Transverse colon (tissue), 4 donors: ENCODE measurements around the gene ARHGEF25. TPM values are rescaled to one million over a fixed set of nuclear protein-coding genes. Genes with fewer than 3 reads are reported as not detected.

Experiments used
- DNase-seq: peaks from one replicate; pipeline ENCODE4 v3.0.0-alpha.2; 2019
- H3K27ac ChIP-seq, 4 donors: fragments of 200-600 bp; sonication (generic); 2 replicates each; pipeline ENCODE4 v1.5.1; 2016 to 2018; ENCODE audit warnings: inconsistent platforms in 4 of 4
- H3K27me3 ChIP-seq: fragments of 200-600 bp; sonication (generic); 2 replicates; pipeline ENCODE4 v1.5.1; 2017; ENCODE audit warnings: inconsistent platforms
- H3K36me3 ChIP-seq, 4 donors: fragments of 200-600 bp; sonication (generic); 2 replicates each; pipeline ENCODE4 v1.5.1; 2017 to 2019; ENCODE audit warnings: inconsistent platforms in 4 of 4
- H3K4me1 ChIP-seq, 4 donors: fragments of 200-600 bp; sonication (generic); 2 replicates each; pipeline ENCODE4 v1.5.1; 2017 to 2020; ENCODE audit warnings: inconsistent platforms in 4 of 4
- H3K4me3 ChIP-seq, 4 donors: fragments of 200-600 bp; sonication (generic); 1 replicate in 1 of 4; 2 replicates in 3 of 4; pipeline versions ENCODE4 v1.5.1 to v1.6.1; 2017 to 2019; ENCODE audit warnings: inconsistent platforms in 4 of 4
- H3K9me3 ChIP-seq, 2 donors: fragments of 200-600 bp; sonication (generic); 2 replicates each; pipeline ENCODE4 v1.5.1; 2017 to 2019; ENCODE audit warnings: inconsistent platforms in 2 of 2
- EP300 ChIP-seq: sonication (generic); formaldehyde crosslinking; IDR thresholded peaks from one replicate; pipeline ENCODE4 v1.6.1; 2017; ENCODE audit warnings: antibody characterized with exemption, low read depth
- POLR2A ChIP-seq: fragments of 450-650 bp; IDR thresholded peaks from one replicate; pipeline ENCODE4 v1.6.1; 2016; ENCODE audit warnings: antibody characterized with exemption, mild to moderate bottlenecking, moderate library complexity
- POLR2AphosphoS5 ChIP-seq, 3 donors: sonication (generic); formaldehyde crosslinking; IDR thresholded peaks; one replicate each; pipeline ENCODE4 v1.6.1; 2016; ENCODE audit warnings: antibody characterized with exemption in 3 of 3
- WGBS, 2 donors: methylation state at CpG; one replicate each; pipeline ENCODE4 v1.1.5; 2018; ENCODE audit warnings: low coverage in 1 of 2; 5-methylcytosine and 5-hydroxymethylcytosine counted together
- in situ Hi-C, 4 donors: fragments of 200-750 bp; cut with MboI; loops; one replicate each; pipeline versions ENCODE4 v1.15.0 to v1.15.1; 2017; ENCODE audit warnings: low sequenced_read_pairs in 3 of 4, low pct_ligation_motif_present in 1 of 4, low pct_unique_long_range_greater_than_20kb in 1 of 4
- intact Hi-C: fragments of 100-400 bp; cut with DNase I; formaldehyde crosslinking; loops from one replicate; pipeline ENCODE4 v1.15.1; 2023; ENCODE audit warnings: low total_unique reads
- total RNA-seq, 4 donors: library from RNA; depleted of rRNA; stranded (reverse); fragments of >200 nt; gene quantifications; one replicate each; pipeline ENCODE4 v1.1.0, GENCODE V29; 2016
- TF ChIP-seq, protein P1 (sequence below), 5 experiments: fragments of 200-600 bp in 3 of 5; fragments of 450-650 bp in 2 of 5; sonication (generic) in 3 of 5; IDR thresholded peaks; 1 replicate in 2 of 5; 2 replicates in 3 of 5; pipeline ENCODE4 v1.5.1; 2016 to 2017; ENCODE audit warnings: antibody characterized with exemption in 5 of 5, inconsistent platforms in 3 of 5, mild to moderate bottlenecking in 2 of 5, moderate library complexity in 1 of 5

Gene ARHGEF25
- total RNA-seq, 4 donors from 2014 or later: 6.6 to 35.9 (median 15.3) TPM

GRCh38 chr12:57590479-57590863 is 20.8 kb upstream of the ARHGEF25 start:
- TF ChIP-seq POLR2A: no peak
- TF ChIP-seq, protein P1, sequence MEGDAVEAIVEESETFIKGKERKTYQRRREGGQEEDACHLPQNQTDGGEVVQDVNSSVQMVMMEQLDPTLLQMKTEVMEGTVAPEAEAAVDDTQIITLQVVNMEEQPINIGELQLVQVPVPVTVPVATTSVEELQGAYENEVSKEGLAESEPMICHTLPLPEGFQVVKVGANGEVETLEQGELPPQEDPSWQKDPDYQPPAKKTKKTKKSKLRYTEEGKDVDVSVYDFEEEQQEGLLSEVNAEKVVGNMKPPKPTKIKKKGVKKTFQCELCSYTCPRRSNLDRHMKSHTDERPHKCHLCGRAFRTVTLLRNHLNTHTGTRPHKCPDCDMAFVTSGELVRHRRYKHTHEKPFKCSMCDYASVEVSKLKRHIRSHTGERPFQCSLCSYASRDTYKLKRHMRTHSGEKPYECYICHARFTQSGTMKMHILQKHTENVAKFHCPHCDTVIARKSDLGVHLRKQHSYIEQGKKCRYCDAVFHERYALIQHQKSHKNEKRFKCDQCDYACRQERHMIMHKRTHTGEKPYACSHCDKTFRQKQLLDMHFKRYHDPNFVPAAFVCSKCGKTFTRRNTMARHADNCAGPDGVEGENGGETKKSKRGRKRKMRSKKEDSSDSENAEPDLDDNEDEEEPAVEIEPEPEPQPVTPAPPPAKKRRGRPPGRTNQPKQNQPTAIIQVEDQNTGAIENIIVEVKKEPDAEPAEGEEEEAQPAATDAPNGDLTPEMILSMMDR (IDR thresholded peaks at IDR 0.05): no peak
- TF ChIP-seq POLR2AphosphoS5 (IDR thresholded peaks at IDR 0.05): no peak
- TF ChIP-seq EP300: no peak
- H3K27ac ChIP-seq: peak overlapping the region; percentile 81 to 89 (median 85)
- peaks cover 7 to 20% (median 17%) of the 10 kb centered on the region in 4 donors for H3K4me1 ChIP-seq
- WGBS, 2 donors: 0 to 8% methylated on average over 1 to 2 of the region's 2 CpGs
- H3K27me3 ChIP-seq: peaks cover 14% of the 10 kb centered on the region
- H3K4me3 ChIP-seq: peak overlapping the region; percentile 74 to 91 (median 78)
- intact Hi-C loops: no loop called here
- no peak for DNase-seq
- no peaks in the 10 kb centered on the region for H3K9me3 ChIP-seq
- no peaks in the 10 kb centered on the region for H3K36me3 ChIP-seq
- in situ Hi-C loops: no loop called here

GRCh38 chr12:57590864-57591781 is 20.1 kb upstream of the ARHGEF25 start, which contains the start of gene PIP4K2C:
Gene PIP4K2C, plus strand, starts transcription at chr12:57591192. Its CDS starts 98 bp downstream, at chr12:57591290.
- peak within 1 kb of the TSS; percentile 81 to 89 (median 85) for H3K27ac ChIP-seq
- intact Hi-C loops: no loop called here
- peaks cover 7 to 20% (median 17%) of the 10 kb centered on the region in 4 donors for H3K4me1 ChIP-seq
- 2 to 4% methylated on average over 10 to 47 of the region's 69 CpGs for WGBS, 2 donors
- H3K4me3 ChIP-seq: peak within 1 kb of the TSS; percentile 74 to 91 (median 78)
- no peaks in the 10 kb centered on the region for H3K36me3 ChIP-seq
- peak; percentile 90 for DNase-seq
- in situ Hi-C loops: no loop called here
- TF ChIP-seq, protein P1 (IDR thresholded peaks at IDR 0.05): peak in 1 of 5 experiments; percentile 6
- TF ChIP-seq POLR2AphosphoS5 (IDR thresholded peaks at IDR 0.05): peak; percentile 45 to 86 (median 76)
- TF ChIP-seq POLR2A: peak; percentile 71
- no peak for TF ChIP-seq EP300
- H3K27me3 ChIP-seq: peaks cover 8% of the 10 kb centered on the region
- no peaks in the 10 kb centered on the region for H3K9me3 ChIP-seq

- Histone ChIP-seq H3K27me3 (peaks cover 7% of the 10 kb centered on the region), H3K9me3 (no peaks in the 10 kb centered on the region), H3K27ac (peak overlapping the region; percentile 81 to 89 (median 85)), H3K4me1 (peaks cover 7 to 20% (median 17%) of the 10 kb centered on the region in 4 donors), H3K4me3 (peak overlapping the region; percentile 74 to 91 (median 78)), H3K36me3 (peaks cover 0 to 5% (median 0%) of the 10 kb centered on the region in 4 donors)
- no peak for DNase-seq
- in situ Hi-C loops (no loop called here), intact Hi-C loops (no loop called here)
- TF ChIP-seq POLR2AphosphoS5 (IDR thresholded peaks at IDR 0.05) (no peak), POLR2A (no peak), EP300 (no peak)
- TF ChIP-seq, protein P1 (IDR thresholded peaks at IDR 0.05): no peak
- 46 to 59% methylated on average over 9 to 10 of the region's 10 CpGs for WGBS, 2 donors
Measured at GRCh38 chr12:57591782-57592325, 19.4 kb upstream of the ARHGEF25 start.

DNA sequence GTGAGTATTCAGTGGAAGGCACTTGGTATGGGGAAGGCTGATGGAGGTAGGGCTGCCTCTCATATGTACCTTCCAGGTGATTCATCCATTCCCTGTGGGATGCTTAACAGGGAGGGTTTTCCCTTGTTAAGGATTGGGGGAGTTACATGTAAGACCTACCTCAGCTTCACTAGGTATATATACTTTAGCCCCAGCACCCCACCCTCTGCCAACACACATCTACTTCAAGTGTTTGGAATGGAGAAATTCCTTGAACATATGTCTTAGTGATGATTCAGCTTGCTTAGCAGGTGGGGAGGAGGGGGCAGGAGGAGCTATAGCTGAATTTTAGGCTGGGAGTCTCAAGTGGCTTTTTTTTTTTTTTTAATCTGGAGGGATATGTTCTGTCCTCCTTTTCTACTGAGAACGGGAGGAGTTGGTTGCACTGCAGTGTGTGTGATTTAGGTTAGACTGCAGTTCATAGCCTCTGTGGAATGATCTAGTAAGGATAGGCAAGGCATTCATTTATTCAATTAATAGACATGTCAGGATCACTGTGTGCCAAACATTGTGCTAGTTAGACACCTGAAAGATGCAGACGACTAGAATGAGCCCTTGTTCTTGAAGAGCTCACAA is 18.6 kb upstream of the ARHGEF25 start:
- 56 to 69% methylated on average over 1 to 2 of the region's 2 CpGs for WGBS, 2 donors
- Histone ChIP-seq H3K4me1 (peaks cover 7 to 20% (median 17%) of the 10 kb centered on the region in 4 donors), H3K27ac (no peak overlapping the region), H3K36me3 (peaks cover 0 to 9% (median 0%) of the 10 kb centered on the region in 4 donors), H3K4me3 (no peak overlapping the region), H3K9me3 (no peaks in the 10 kb centered on the region), H3K27me3 (peaks cover 5% of the 10 kb centered on the region)
- no peak for DNase-seq
- TF ChIP-seq POLR2A: no peak
- no peak for TF ChIP-seq EP300
- TF ChIP-seq, protein P1 (IDR thresholded peaks at IDR 0.05): no peak
- no peak for TF ChIP-seq POLR2AphosphoS5 (IDR thresholded peaks at IDR 0.05)
- intact Hi-C loops (no loop called here), in situ Hi-C loops (no loop called here)
